AG09319 (cell line): ENCODE data around the gene ADCY2.
A peak's percentile ranks its signal among the peaks of the same experiment; 100 is the strongest.

Source experiments
- DNase-seq: peaks from one replicate; pipeline ENCODE4 v3.0.0-alpha.2; 2010; ENCODE audit warnings: low read depth; ENCODE audit errors: extremely low read depth
- TF ChIP-seq, protein P1 (sequence below): IDR thresholded peaks from 2 replicates; pipeline ENCODE4 v1.5.1; 2011; ENCODE audit warnings: low read depth, mild to moderate bottlenecking, inconsistent platforms, low read length, moderate library complexity

Gene ADCY2

DNA sequence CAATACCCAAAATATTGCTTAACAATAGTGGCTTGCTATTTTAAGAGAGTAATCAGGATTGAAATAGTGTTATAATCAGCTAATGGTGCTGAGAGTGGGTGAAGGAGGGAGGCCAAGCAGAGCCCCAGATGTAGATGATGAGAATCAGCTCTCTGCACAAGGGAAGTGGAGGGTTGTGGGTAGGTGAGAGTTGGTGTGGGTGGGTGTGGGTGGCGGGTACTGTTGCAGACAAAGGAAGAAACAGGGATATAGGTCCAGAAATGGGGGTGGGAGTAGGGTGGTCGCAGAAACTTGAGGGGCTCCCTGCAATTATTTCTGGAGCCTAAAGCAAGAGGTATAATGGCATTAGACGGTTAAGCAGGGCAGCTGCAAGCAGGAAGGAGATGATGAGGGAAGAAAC, 7.4 kb upstream of the ADCY2 start:
- TF ChIP-seq, protein P1, sequence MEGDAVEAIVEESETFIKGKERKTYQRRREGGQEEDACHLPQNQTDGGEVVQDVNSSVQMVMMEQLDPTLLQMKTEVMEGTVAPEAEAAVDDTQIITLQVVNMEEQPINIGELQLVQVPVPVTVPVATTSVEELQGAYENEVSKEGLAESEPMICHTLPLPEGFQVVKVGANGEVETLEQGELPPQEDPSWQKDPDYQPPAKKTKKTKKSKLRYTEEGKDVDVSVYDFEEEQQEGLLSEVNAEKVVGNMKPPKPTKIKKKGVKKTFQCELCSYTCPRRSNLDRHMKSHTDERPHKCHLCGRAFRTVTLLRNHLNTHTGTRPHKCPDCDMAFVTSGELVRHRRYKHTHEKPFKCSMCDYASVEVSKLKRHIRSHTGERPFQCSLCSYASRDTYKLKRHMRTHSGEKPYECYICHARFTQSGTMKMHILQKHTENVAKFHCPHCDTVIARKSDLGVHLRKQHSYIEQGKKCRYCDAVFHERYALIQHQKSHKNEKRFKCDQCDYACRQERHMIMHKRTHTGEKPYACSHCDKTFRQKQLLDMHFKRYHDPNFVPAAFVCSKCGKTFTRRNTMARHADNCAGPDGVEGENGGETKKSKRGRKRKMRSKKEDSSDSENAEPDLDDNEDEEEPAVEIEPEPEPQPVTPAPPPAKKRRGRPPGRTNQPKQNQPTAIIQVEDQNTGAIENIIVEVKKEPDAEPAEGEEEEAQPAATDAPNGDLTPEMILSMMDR = no peak
- DNase-seq = no peak

DNA sequence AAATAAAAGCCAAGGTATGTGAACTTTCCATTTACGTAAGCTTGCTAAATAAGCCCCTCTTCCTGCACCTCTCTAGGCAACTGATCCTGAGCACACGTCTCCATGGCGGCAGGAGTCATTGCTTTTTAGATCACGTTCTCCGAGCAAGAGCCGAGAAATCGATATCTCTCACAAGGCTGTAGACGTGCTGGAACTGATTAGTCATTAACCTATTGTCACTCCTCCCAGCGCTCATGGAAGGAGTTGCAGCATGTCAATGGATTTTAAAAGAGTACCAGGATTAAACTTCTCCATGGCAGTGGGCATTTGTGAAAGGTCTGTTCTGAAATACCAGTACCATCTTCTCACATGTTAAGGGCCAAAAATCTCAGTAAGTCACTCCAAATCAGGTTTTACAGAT, 4.7 kb upstream of the ADCY2 start:
- TF ChIP-seq, protein P1 = no peak
- DNase-seq = no peak

DNA sequence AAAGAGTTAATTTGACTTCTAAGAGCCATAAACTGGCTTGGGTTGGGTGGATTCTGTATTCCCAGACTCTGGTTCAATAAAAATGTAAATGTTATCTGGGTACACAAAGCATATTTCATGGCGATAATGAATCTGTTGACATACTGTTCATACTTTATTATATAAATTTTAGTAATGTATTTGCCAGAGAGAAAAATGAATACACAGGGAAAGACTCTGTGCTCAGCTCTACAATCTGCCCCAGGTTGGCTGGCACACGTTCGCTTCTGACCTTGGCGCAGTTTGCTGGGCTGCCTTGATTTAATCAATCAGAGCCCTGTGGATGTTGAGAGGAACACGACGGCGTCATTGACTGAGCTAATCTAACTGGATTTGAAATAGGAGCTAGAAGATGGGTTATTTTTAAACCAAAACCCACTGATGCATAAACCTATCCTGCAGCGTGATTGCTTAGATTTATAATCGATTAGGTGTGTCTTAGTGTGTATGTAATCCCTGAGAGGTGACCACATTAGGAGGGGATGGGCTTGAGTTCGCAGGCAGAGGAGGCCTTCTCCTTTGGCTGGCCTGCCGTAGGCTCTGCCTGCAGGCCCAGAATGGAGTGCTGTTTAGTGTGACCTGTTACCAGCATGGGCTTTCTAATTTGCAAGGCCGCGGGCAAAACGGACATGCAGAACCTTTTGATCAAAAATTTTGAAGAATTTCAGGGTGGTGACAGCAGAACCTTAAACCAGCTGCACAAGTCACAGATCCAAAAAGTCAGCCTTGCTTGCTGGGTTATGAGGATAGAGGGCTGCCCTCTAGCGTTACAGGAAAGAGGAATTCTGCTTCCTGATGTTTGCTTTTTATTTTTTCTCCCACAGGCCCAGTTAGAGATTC, 3.9 kb upstream of the ADCY2 start:
- TF ChIP-seq, protein P1 = peak; percentile 84
- peak; percentile 22 for DNase-seq

DNA sequence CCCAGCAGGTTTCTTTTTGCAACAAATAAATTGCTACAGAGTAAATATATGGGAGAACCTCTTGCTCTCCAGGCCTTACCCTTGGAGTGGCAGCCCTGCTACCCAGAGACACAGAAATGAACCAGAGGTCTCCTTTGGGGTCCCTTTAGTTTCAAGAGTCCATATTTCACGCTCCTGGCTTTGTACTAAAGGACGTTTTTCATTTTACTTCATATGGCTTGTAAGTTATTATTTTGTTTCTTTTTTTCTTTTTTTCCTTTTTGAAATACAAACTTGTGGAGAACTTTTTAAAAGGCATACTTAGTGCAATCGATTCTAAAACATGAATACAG, 3.3 kb upstream of the ADCY2 start:
- DNase-seq = no peak
- TF ChIP-seq, protein P1 = no peak

DNA sequence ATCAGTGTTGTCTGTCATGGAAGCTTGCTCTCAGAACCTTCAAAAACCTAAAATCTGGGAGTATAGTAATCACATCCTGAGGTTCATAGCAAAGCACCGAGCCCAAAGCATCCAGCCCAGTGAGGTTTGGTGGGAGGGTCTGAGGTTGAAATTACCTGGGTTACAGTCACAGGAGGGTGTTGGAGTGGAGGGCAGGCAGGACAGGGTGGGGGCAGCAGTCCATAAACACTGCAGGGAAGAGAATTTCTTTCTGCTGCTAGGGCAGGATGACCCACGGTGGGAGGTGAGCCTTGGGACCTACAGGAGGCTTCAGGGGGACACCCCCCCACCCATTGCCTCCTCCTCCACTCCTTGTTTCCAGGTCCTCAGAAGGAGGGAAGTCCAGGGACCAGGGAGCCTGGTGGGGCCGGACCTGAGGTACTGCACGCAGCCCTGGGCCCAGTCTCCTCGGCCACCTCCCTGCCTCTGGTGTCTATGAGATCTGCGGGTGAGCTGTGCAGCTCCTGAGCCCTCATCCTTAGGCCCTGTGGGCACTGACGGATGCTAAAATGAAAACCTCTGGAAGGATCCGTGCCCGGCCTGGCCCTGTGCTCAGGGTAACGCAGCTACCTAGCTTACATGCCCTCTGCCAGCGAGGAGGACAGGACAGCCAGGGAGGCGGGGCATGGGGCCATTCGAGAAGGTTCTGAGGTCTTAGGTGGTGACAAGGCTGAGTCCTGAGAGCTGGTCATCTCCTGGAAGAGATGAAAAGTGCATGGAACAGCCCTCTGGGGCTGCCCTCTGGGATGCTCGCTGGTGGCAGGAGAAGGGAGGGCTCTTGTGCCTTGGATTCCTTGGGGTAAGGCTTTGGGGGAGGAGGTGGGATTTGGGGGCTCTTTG, 1.8 kb upstream of the ADCY2 start:
- DNase-seq = no peak

DNA sequence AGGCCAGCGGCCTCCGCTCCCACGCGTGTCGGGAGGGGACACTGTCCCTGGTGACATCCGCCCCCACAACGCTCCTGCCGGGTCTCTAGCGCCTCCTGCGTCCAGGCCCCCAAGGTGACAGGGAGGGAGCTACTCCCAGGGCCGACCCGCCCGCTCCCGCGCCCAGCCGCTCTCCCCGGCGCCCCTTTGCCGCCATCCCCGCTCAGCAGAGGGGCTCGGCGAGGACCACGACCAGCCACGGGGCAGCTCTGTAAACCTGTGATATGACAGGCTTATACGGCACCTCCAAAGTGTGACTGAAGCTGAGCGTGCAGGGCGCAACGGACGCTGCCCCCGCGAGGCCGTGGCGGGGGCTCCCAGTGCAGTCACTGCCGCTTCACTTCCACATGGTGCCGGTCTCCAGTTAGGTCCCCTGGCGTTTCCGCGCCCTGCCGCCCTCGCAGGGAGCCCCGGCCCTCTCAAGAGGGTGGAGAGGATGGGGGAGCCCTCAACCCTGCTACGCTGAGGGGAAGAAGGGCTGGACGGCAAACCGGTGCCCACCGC, 978 bp upstream of the ADCY2 start:
- TF ChIP-seq, protein P1 = no peak
- no peak for DNase-seq

More for the DNA sequence above, 1.8 kb upstream of the ADCY2 start:
- TF ChIP-seq, protein P1 = no peak
